ENCODE measurements around the gene THSD4. TPM values are rescaled to one million over a fixed set of nuclear protein-coding genes. Genes with fewer than 3 reads are reported as not detected.

Gene THSD4
- total RNA-seq, 4 donors from 2014 or later: 23.0 to 68.5 (median 48.6) TPM

- 94 to 96% methylated on average over 1 of the region's 1 CpG for WGBS, 2 donors
- no peaks in the 10 kb centered on the region for H3K9me3 ChIP-seq
Observed at GRCh38 chr15:71373917-71374316, 258.6 kb downstream of the THSD4 start.

GRCh38 chr15:71374607-71375352 lies 259.5 kb downstream of the THSD4 start:
- 75 to 81% methylated on average over 6 of the region's 6 CpGs for WGBS, 2 donors
- Histone ChIP-seq H3K4me1 (no peaks in the 10 kb centered on the region), H3K36me3 (no peaks in the 10 kb centered on the region), H3K9me3 (no peaks in the 10 kb centered on the region), H3K27ac (no peak overlapping the region), H3K4me3 (replicated peaks in 1 of 3) (no peak overlapping the region), H3K27me3 (no peaks in the 10 kb centered on the region)
- intact Hi-C loops (cut with DNase I): no loop called here
- TF ChIP-seq POLR2A (IDR thresholded peaks at IDR 0.05) (no peak), CTCF (IDR thresholded peaks at IDR 0.05) (no peak)
- DNase-seq: no peak

More at GRCh38 chr15:71373917-71374316, 258.6 kb downstream of the THSD4 start:
- Histone ChIP-seq H3K36me3 (no peaks in the 10 kb centered on the region), H3K27ac (no peak overlapping the region), H3K27me3 (no peaks in the 10 kb centered on the region), H3K4me3 (replicated peaks in 1 of 3) (no peak overlapping the region), H3K4me1 (no peaks in the 10 kb centered on the region)
- no peak for DNase-seq
- TF ChIP-seq CTCF (IDR thresholded peaks at IDR 0.05): no peak
- no peak for TF ChIP-seq POLR2A (IDR thresholded peaks at IDR 0.05)
- intact Hi-C loops (cut with DNase I): no loop called here

GRCh38 chr15:71375934-71376333 lies 260.7 kb downstream of the THSD4 start:
- 94 to 100% methylated on average over 3 of the region's 3 CpGs for WGBS, 2 donors
- no peaks in the 10 kb centered on the region for H3K9me3 ChIP-seq
- H3K36me3 ChIP-seq: no peaks in the 10 kb centered on the region
- no peaks in the 10 kb centered on the region for H3K4me1 ChIP-seq
- intact Hi-C loops (cut with DNase I): no loop called here
- H3K27ac ChIP-seq: no peak overlapping the region
- no peak overlapping the region for H3K4me3 ChIP-seq (replicated peaks in 1 of 3)
- no peaks in the 10 kb centered on the region for H3K27me3 ChIP-seq
- DNase-seq: no peak
- TF ChIP-seq CTCF (IDR thresholded peaks at IDR 0.05) (no peak), POLR2A (IDR thresholded peaks at IDR 0.05) (no peak)

GRCh38 chr15:71379893-71380292 lies 264.6 kb downstream of the THSD4 start:
- Histone ChIP-seq H3K4me3 (replicated peaks in 1 of 3) (no peak overlapping the region), H3K9me3 (no peaks in the 10 kb centered on the region), H3K27me3 (no peaks in the 10 kb centered on the region), H3K4me1 (peaks cover 5% of the 10 kb centered on the region in 2 donors), H3K36me3 (no peaks in the 10 kb centered on the region), H3K27ac (no peak overlapping the region)
- TF ChIP-seq POLR2A (IDR thresholded peaks at IDR 0.05) (no peak), CTCF (IDR thresholded peaks at IDR 0.05) (no peak)
- intact Hi-C loops (cut with DNase I): no loop called here
- WGBS, 2 donors: 93 to 95% methylated on average over 2 of the region's 2 CpGs
- DNase-seq: no peak

- no peak overlapping the region for H3K4me3 ChIP-seq (replicated peaks in 1 of 3)
- no peaks in the 10 kb centered on the region for H3K9me3 ChIP-seq
- no peaks in the 10 kb centered on the region for H3K27me3 ChIP-seq
- intact Hi-C loops (cut with DNase I): no loop called here
- no peak for DNase-seq
- WGBS, 2 donors: 75 to 83% methylated on average over 2 of the region's 2 CpGs
- H3K27ac ChIP-seq: no peak overlapping the region
- peaks cover 9 to 10% of the 10 kb centered on the region in 2 donors for H3K4me1 ChIP-seq
- H3K36me3 ChIP-seq: no peaks in the 10 kb centered on the region
- TF ChIP-seq CTCF (IDR thresholded peaks at IDR 0.05) (no peak), POLR2A (IDR thresholded peaks at IDR 0.05) (no peak)
Observed at GRCh38 chr15:71380345-71380744, 265.1 kb downstream of the THSD4 start.

Data from thyroid gland (tissue), 4 donors.